Lung (tissue), 12 donors: Measurements from ENCODE around the gene MYLK. TPM values are rescaled to one million over a fixed set of nuclear protein-coding genes. Genes with fewer than 3 reads are reported as not detected.

ENCODE experiments used
- ATAC-seq: fragments of 200-7000 bp; cut with Tn5 transposase; one replicate; pipeline ENCODE4 v1.9.1; 2020; ENCODE audit warnings: moderate number of reproducible peaks; ENCODE audit not compliant: insufficient read depth, low FRiP score
- DNase-seq, 3 donors: peaks; one replicate each; pipeline ENCODE4 v3.0.0-alpha.2; 2013 to 2017
- H3K27ac ChIP-seq, 2 donors: one replicate each; pipeline ENCODE4 v1.5.1; 2013; ENCODE audit warnings: mild to moderate bottlenecking in 2 of 2, moderate library complexity in 2 of 2, control low read depth in 1 of 2, inconsistent platforms in 1 of 2, low read depth in 1 of 2, low read length in 1 of 2
- H3K27me3 ChIP-seq, 3 donors: one replicate each; pipeline ENCODE4 v1.5.1; 2013; ENCODE audit warnings: low read length in 2 of 3; ENCODE audit not compliant: control insufficient read depth in 3 of 3, insufficient read depth in 3 of 3
- H3K36me3 ChIP-seq, 4 donors: one replicate each; pipeline ENCODE4 v1.5.1; 2013; ENCODE audit warnings: low read length in 4 of 4, mild to moderate bottlenecking in 1 of 4, moderate library complexity in 1 of 4; ENCODE audit not compliant: control insufficient read depth in 4 of 4, insufficient read depth in 4 of 4
- H3K4me1 ChIP-seq, 5 donors: one replicate each; pipeline ENCODE4 v1.5.1; 2013; ENCODE audit warnings: low read length in 5 of 5, mild to moderate bottlenecking in 2 of 5, moderate library complexity in 1 of 5; ENCODE audit not compliant: control insufficient read depth in 5 of 5, insufficient read depth in 5 of 5
- H3K4me3 ChIP-seq: one replicate; pipeline ENCODE4 v1.5.1; 2013; ENCODE audit warnings: mild to moderate bottlenecking, control low read depth, moderate library complexity
- H3K9ac ChIP-seq, 2 donors: one replicate each; pipeline ENCODE4 v1.5.1; 2013; ENCODE audit warnings: low read length in 2 of 2, control low read depth in 1 of 2; ENCODE audit not compliant: insufficient read depth in 1 of 2
- H3K9me3 ChIP-seq, 4 donors: one replicate each; pipeline ENCODE4 v1.5.1; 2013; ENCODE audit warnings: low read length in 3 of 4, mild to moderate bottlenecking in 1 of 4, moderate library complexity in 1 of 4; ENCODE audit not compliant: control insufficient read depth in 4 of 4, insufficient read depth in 3 of 4
- CTCF ChIP-seq: IDR thresholded peaks from 2 replicates; pipeline ENCODE4 v1.5.1; 2012; ENCODE audit warnings: mild to moderate bottlenecking; ENCODE audit errors: control extremely low read depth, extremely low read depth
- WGBS, 2 donors: extraction: QIAGEN DNeasy Blood & Tissue Kit; methylation state at CpG; one replicate each; pipeline ENCODE4 v1.1.7; 2013; 5-methylcytosine and 5-hydroxymethylcytosine counted together
- polyA plus RNA-seq, 2 donors: library from polyadenylated mRNA; stranded (reverse); fragments of 200-250 nt; gene quantifications; one replicate each; pipeline ENCODE4 v1.2.1, GENCODE V29; 2013
- total RNA-seq, 2 donors: library from RNA; depleted of rRNA in 1 of 2; stranded (reverse); fragments of >200 nt in 1 of 2; gene quantifications; one replicate each; pipeline ENCODE4 v1.2.1, GENCODE V29; 2014 to 2021
- donor health status: control.
- donor health status: control.
- donor health status: Bipolar disorder and iron deficiency.
- donor health status: healthy.
- donor health status: DM: yes; HTN: yes; CAD: no.

MYLK gene
- total and polyA plus RNA-seq, 4 donors = 23.3 to 324 (median 112) TPM

GRCh38 chr3:123660141-123660675 lies 223.9 kb downstream of the MYLK start:
- peak overlapping the region; percentile 50 to 81 for H3K27ac ChIP-seq
- no peak overlapping the region for H3K4me3 ChIP-seq
- ATAC-seq = no peak
- H3K9ac ChIP-seq = peak overlapping the region in 1 of 2 donors; percentile 26
- H3K27me3 ChIP-seq = no peaks in the 10 kb centered on the region
- WGBS, 2 donors = 60 to 73% methylated on average over 3 of the region's 3 CpGs
- H3K36me3 ChIP-seq = peaks cover 0 to 68% (median 28%) of the 10 kb centered on the region in 4 donors
- peaks cover 34 to 59% (median 41%) of the 10 kb centered on the region in 5 donors for H3K4me1 ChIP-seq
- H3K9me3 ChIP-seq = peaks cover 0 to 3% (median 0%) of the 10 kb centered on the region in 4 donors
- DNase-seq = no peak
- no peak for TF ChIP-seq CTCF

GRCh38 chr3:123658852-123659206 lies 225.3 kb downstream of the MYLK start:
- peak overlapping the region in 1 of 2 donors; percentile 44 for H3K9ac ChIP-seq
- H3K27me3 ChIP-seq = no peaks in the 10 kb centered on the region
- no peak overlapping the region for H3K4me3 ChIP-seq
- TF ChIP-seq CTCF = no peak
- no peak for ATAC-seq
- WGBS, 2 donors = 60 to 84% methylated on average over 1 of the region's 1 CpG
- H3K27ac ChIP-seq = peak overlapping the region in 1 of 2 donors; percentile 81
- peaks cover 0 to 3% (median 0%) of the 10 kb centered on the region in 4 donors for H3K9me3 ChIP-seq
- DNase-seq = peak; percentile 50 to 68 (median 61)
- peaks cover 35 to 65% (median 48%) of the 10 kb centered on the region in 5 donors for H3K4me1 ChIP-seq
- peaks cover 0 to 67% (median 25%) of the 10 kb centered on the region in 4 donors for H3K36me3 ChIP-seq

GRCh38 chr3:123658118-123658851 lies 225.8 kb downstream of the MYLK start:
- DNase-seq = peak; percentile 74 to 94 (median 92)
- no peaks in the 10 kb centered on the region for H3K27me3 ChIP-seq
- peak overlapping the region in 1 of 2 donors; percentile 47 for H3K27ac ChIP-seq
- H3K4me3 ChIP-seq = no peak overlapping the region
- peak; percentile 12 for ATAC-seq
- peaks cover 39 to 71% (median 53%) of the 10 kb centered on the region in 5 donors for H3K4me1 ChIP-seq
- peaks cover 0 to 64% (median 23%) of the 10 kb centered on the region in 4 donors for H3K36me3 ChIP-seq
- no peak overlapping the region for H3K9ac ChIP-seq
- peaks cover 0 to 3% (median 0%) of the 10 kb centered on the region in 4 donors for H3K9me3 ChIP-seq
- TF ChIP-seq CTCF = no peak
- 67 to 85% methylated on average over 1 of the region's 1 CpG for WGBS, 2 donors
